GM19463 (cell line): ENCODE results near the gene ZNRF1.
"Not testable (repeated sequence)": the region's sequence is repeated elsewhere in the genome, so short reads cannot be mapped to it uniquely, and the experiment has no call there.

Source experiments
- ATAC-seq: cut with Tn5 transposase; IDR thresholded peaks from one replicate; pipeline ENCODE4 v1.9.1; 2021; ENCODE audit warnings: mild to moderate bottlenecking, moderate library complexity; ENCODE audit not compliant: unreplicated experiment

Gene ZNRF1

DNA sequence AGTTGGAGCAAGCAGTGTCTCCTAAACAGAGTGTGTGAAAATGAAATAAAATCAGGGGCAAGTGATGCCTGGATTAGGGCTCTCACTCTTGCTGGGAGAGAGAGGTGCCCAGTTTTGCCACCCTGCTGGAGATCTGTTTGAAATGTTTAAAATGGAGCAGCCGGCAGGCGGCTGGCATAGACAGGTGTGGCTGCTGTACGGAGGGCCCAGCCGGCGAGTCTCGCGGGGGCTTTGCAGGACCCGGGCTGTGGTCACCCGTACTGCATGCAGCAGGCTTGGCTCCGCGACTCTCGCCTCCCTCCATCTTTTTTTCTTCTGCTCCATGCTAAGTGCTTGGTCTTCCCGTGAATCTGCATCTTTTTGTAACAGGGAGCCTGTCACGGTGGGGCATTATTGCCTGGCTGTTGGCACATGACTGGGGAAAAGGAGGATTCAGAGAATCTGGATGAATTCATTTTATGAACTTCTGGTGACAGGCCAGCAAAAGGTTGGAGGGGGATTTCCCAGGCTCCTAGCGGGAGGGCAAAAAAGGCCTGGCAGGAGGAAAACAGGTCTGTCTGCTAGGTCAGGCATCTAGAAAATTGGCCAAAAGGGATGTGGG, 1.8 kb downstream of the ZNRF1 start:
- no peak for ATAC-seq

GRCh38 chr16:75002474-75002873, 3.6 kb downstream of the ZNRF1 start:
- ATAC-seq: no peak

GRCh38 chr16:75003931-75004330, 5.1 kb downstream of the ZNRF1 start:
- no peak for ATAC-seq

- ATAC-seq: no peak
These were observed 5.6 kb downstream of the ZNRF1 start for GRCh38 chr16:75004460-75004859.

DNA sequence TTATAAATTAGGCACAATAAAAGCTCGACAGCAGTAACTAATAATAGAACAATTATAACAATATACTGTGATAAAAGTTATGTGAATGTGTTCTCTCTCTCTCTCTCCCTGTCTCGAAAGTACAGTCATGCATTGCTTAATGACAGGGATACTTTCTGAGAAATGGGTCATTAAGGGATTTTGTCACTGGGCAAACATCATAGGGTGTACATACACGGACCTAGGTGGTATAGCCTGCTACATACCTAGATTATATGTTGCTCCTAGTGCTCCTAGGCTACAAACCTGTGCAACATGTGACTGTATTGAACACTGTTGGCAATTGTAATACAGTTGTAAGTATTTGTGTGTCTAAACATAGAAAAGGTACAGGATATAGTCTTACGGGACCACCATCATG, 6.9 kb downstream of the ZNRF1 start:
- ATAC-seq: no peak

- ATAC-seq: no peak
These were observed 8.6 kb downstream of the ZNRF1 start for GRCh38 chr16:75007443-75007842.

GRCh38 chr16:75010427-75010826, 11.6 kb downstream of the ZNRF1 start:
- ATAC-seq: no peak

DNA sequence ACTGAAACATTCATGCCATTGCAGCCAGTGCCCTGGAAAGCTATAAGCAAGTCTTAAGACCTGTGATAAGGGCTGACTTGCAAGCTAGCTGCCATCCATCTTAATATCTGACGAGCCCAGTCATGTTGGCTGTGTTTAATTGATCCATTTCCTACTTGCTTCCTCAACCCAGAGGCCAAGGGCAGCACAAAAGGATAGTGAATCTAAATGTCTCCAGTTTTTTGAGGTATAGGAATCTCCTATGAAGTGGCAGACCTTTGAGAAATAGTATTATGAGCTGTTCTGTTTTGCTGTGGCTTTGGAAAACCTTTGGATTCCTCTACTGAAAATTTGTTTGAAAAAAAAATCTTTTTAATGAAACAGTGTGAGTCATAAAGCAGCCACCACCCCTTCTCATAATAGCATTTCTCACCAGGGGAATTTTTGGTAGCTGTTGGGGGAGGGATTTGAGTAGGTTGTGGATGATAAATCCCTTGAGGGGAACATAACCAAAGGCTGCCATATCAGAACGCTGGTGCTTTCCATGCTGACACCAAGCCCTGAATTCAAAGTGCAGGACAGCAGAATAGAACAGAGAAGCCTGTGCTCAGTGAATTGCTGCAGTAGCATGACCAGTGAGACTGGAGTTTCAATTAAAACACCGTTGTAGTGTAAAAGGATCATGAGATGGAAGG, 12.9 kb downstream of the ZNRF1 start:
- ATAC-seq: peak; percentile 81

- ATAC-seq: peak; percentile 20
These were observed 13.7 kb downstream of the ZNRF1 start for GRCh38 chr16:75012380-75013081.

- ATAC-seq: not testable (repeated sequence)
These were observed 14.3 kb downstream of the ZNRF1 start for GRCh38 chr16:75013123-75013522.

GRCh38 chr16:75014318-75014717, 15.5 kb downstream of the ZNRF1 start:
- no peak for ATAC-seq

DNA sequence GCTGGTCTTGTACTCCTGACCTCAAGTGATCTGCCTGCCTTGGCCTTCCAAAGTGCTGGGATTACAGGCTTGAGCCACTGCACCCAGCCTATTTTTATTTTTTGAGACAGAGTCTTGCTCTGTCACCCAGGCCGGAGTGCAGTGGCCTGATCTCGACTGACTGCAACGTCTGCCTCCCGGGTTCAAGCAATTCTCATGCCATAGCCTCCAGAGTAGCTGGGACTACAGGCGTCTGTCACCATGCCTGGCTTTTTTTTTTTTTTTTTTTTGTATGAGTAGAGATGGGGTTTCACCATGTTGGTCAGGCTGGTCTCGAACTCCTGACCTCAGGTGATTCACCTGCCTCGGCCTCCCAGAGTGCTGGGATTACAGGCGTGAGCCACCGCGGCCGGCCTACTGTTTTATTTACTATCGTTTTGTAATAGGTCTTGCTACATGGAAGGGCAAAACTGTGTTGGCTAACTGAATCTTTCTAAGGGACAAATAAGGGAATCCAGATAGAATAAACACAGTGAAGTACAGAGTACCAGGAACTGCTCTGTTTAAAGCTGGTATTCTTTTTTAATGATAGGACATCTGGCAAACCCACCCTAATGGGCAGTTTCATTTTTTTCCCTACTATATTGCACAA, 17.7 kb downstream of the ZNRF1 start:
- ATAC-seq: not testable (repeated sequence)

DNA sequence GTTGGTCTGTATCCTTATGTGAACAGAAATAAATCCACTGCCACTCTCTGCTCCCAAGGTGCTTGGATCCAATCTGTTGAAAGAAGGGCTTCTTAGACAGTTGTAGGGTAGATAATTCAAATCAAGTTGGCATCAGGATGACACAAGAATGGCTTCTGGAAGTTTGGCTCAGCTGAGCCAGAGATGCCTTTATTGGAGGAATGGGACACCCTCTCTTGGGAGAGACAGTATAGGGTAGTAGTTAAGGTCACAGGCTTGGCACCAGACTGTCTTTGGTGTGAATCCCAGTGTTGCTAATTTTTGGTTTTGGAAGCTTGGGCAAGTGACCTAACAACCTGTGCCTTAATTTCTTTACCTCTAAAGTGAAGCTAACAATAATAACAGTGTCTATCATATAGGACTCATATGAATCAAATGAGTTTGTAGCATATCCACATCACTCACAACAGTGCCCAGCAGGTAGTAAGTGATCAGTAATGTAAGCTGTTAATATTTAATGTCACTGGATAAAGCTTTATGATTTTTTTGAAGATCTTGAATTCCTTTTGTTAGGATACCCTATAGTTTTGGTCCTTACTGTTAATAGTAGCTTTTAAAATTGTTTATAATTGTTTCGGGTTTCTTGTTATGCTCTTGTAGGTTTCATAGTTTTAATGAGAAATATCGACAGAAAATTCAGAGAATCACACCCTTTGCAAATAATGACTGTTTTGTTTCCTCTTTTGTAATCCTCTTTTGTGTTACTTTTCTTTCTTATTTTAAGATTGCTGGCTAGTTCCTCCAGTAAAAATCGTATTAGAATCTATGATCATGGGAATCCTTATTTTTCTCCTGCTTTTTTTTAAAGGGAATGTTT, 19.1 kb downstream of the ZNRF1 start:
- ATAC-seq: no peak

DNA sequence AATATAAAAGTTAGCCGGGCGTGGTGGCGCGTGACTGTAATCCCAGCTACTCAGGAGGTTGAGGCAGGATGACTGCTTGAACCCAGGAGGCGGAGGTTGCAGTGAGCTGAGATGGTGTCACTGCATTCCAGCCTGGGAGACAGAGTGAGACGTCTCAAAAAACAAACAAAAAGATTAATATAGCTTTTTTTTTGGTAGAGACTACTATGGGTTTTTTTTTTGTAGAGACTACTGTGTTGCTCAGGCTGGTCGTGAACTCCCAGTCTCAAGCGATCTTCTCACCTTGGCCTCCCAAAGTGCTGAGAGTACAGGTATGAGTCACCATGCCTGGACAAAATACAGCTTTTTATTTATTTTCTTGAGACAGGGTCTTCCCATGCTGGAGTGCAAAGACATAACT, 20.2 kb downstream of the ZNRF1 start:
- peak; percentile 69 for ATAC-seq

- ATAC-seq: no peak
These were observed 20.8 kb downstream of the ZNRF1 start for GRCh38 chr16:75019586-75019985.

DNA sequence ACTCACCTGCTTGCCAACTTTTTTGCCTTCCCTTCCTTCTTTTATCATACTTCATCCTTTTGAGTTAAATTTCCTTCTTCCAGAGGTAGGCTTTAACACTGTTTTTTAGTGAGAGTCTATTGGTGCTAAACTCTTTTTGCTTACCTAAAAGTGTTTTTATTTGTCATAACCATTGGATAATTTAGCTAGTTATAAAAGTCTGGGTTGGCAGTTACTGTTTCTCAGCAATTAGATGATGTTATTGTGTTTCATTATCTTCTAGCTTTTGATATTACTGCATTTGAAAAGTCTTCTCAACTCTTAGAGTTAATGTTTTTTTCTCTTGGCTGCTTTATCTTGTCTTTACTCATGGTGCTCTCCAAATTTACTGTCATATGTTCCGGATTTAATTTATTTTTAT, 22.6 kb downstream of the ZNRF1 start:
- ATAC-seq: no peak

- no peak for ATAC-seq
These were observed 23.7 kb downstream of the ZNRF1 start for GRCh38 chr16:75022567-75022966.

DNA sequence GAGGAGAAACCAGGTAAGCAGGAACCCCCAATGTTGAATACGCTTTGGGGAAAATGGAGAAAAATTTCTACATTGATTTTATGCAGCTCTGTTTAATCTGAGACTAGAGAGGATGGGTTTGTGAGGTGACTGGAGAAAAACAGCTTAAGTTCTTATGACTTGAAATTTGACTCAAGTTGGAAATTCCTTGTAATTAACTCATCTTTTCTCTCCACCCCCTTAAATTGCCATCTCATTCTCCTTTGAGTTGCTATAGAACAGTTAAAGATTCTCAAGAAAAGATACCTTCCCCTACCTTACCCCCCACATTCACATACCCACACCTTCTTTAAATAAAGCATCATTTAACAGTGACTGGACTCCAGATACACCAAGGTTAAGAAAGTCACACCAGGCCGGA, 24.2 kb downstream of the ZNRF1 start:
- no peak for ATAC-seq

- ATAC-seq: no peak
These were observed 25.4 kb downstream of the ZNRF1 start for GRCh38 chr16:75024182-75024581.

DNA sequence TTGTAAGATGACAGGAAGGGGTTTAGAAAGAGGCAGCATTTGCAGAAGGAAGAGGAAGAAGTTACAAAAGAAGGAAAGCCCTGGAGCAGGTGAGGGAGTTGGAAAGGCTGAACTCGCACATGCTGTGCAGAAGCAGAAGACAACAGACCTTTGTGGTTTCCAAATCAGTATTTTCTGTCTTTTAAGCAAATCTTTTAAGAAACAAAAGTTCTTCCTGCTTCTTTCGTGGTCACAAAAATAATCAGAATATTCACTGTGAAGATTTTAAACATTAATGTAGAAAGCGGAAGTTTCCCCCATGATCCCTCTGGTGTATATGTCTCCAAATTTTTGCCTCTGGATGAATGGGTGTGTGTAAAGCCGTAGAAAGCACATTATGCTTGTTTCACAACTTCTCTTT, 25.8 kb downstream of the ZNRF1 start:
- ATAC-seq: no peak

DNA sequence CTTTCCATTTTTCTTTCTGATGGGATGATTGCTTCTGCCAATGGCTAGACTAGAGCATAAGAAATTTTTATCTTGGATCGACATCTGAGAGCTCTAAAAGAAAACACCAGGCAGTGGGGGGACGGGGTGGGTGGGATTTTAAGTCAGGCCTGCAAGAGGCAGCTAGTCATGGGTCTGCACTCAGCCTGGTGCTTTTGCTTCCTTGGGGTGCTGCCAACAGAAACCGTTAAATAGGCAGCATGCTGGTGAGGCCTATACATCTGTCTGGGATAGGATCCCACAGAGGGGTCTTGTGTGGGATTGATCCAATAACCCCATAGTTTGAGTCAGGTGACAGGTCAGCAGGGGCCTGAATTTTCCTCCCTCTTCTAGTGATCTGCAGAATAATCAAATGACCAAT, 26.9 kb downstream of the ZNRF1 start:
- no peak for ATAC-seq
